Osteoblast (primary cell): ENCODE data around the gene CD93. TPM values are rescaled to one million over a fixed set of nuclear protein-coding genes. Genes with fewer than 3 reads are reported as not detected.

Source experiments
- DNase-seq: peaks from one replicate; pipeline ENCODE4 v3.0.0; 2011; ENCODE audit warnings: low spot score, mixed read lengths; ENCODE audit not compliant: insufficient read length; ENCODE audit errors: missing footprints
- H2AFZ ChIP-seq: 2 replicates; pipeline ENCODE4 v1.6.0; 2011; ENCODE audit warnings: mild to moderate bottlenecking, low read length
- H3K27ac ChIP-seq: 2 replicates; pipeline ENCODE4 v1.5.1; 2011; ENCODE audit warnings: mild to moderate bottlenecking, low read depth, low read length, moderate library complexity
- H3K27me3 ChIP-seq: 2 replicates; pipeline ENCODE4 v1.6.0; 2012; ENCODE audit warnings: mild to moderate bottlenecking, control low read depth, inconsistent platforms, low read length, moderate library complexity; ENCODE audit not compliant: insufficient read depth
- H3K36me3 ChIP-seq: 2 replicates; pipeline ENCODE4 v1.5.1; 2011; ENCODE audit warnings: mild to moderate bottlenecking, low read length, control low read depth, moderate library complexity; ENCODE audit not compliant: insufficient read depth
- H3K4me1 ChIP-seq: 2 replicates; pipeline ENCODE4 v1.5.1; 2011; ENCODE audit warnings: mild to moderate bottlenecking, low read length, control low read depth, moderate library complexity; ENCODE audit not compliant: insufficient read depth
- H3K4me2 ChIP-seq: 2 replicates; pipeline ENCODE4 v1.6.0; 2011; ENCODE audit warnings: mild to moderate bottlenecking, low read length; ENCODE audit not compliant: insufficient read depth
- H3K4me3 ChIP-seq: fragments of 200-600 bp; sonication (generic); 3 replicates; pipeline ENCODE4 v1.5.1; 2012; ENCODE audit warnings: mild to moderate bottlenecking, low read length, inconsistent platforms; ENCODE audit not compliant: insufficient read depth
- H3K79me2 ChIP-seq: 2 replicates; pipeline ENCODE4 v1.6.0; 2012; ENCODE audit warnings: mild to moderate bottlenecking, low read length, control low read depth, inconsistent platforms; ENCODE audit not compliant: insufficient read depth
- H3K9me3 ChIP-seq: 2 replicates; pipeline ENCODE4 v1.5.1; 2011; ENCODE audit warnings: low read depth, low read length, control low read depth
- H4K20me1 ChIP-seq: 2 replicates; pipeline ENCODE4 v1.6.0; 2012; ENCODE audit warnings: mild to moderate bottlenecking, low read length, control low read depth; ENCODE audit not compliant: insufficient read depth
- CTCF ChIP-seq: IDR thresholded peaks from 2 replicates; pipeline ENCODE4 v1.5.1; 2011; ENCODE audit warnings: mild to moderate bottlenecking, low read depth, low read length, moderate library complexity; ENCODE audit errors: extremely low read depth
- total RNA-seq: library from RNA; depleted of rRNA; stranded (reverse); fragments of >200 nt; gene quantifications from 2 replicates; pipeline ENCODE4 v1.2.3, GENCODE V29; 2012

The CD93 gene
- total RNA-seq, 1 donor: not detected

- H3K27me3 ChIP-seq: no peaks in the 10 kb centered on the region
- H3K27ac ChIP-seq: no peak overlapping the region
- no peaks in the 10 kb centered on the region for H3K79me2 ChIP-seq
- H3K9me3 ChIP-seq: no peaks in the 10 kb centered on the region
- H3K4me2 ChIP-seq: no peak overlapping the region
- H3K4me1 ChIP-seq: peaks cover 8% of the 10 kb centered on the region
- H2AFZ ChIP-seq: no peak overlapping the region
- H3K4me3 ChIP-seq: no peak overlapping the region
- no peak for TF ChIP-seq CTCF
- no peaks in the 10 kb centered on the region for H3K36me3 ChIP-seq
- no peak for DNase-seq
- H4K20me1 ChIP-seq: no peaks in the 10 kb centered on the region
Measured at GRCh38 chr20:23066772-23067171, 19.4 kb downstream of the CD93 start.

- no peak overlapping the region for H3K27ac ChIP-seq
- DNase-seq: no peak
- TF ChIP-seq CTCF: no peak
- H3K4me1 ChIP-seq: peaks cover 16% of the 10 kb centered on the region
- H3K36me3 ChIP-seq: no peaks in the 10 kb centered on the region
- H4K20me1 ChIP-seq: no peaks in the 10 kb centered on the region
- H2AFZ ChIP-seq: no peak overlapping the region
- H3K9me3 ChIP-seq: no peaks in the 10 kb centered on the region
- no peaks in the 10 kb centered on the region for H3K27me3 ChIP-seq
- H3K4me2 ChIP-seq: no peak overlapping the region
- H3K4me3 ChIP-seq: no peak overlapping the region
- H3K79me2 ChIP-seq: no peaks in the 10 kb centered on the region
Measured at GRCh38 chr20:23065266-23066201, 20.6 kb downstream of the CD93 start.

GRCh38 chr20:23063581-23063980 is 22.5 kb downstream of the CD93 start:
- no peak for TF ChIP-seq CTCF
- Histone ChIP-seq H3K9me3 (no peaks in the 10 kb centered on the region), H3K4me3 (no peak overlapping the region), H3K36me3 (no peaks in the 10 kb centered on the region), H3K79me2 (no peaks in the 10 kb centered on the region), H4K20me1 (no peaks in the 10 kb centered on the region), H2AFZ (no peak overlapping the region), H3K4me2 (no peak overlapping the region), H3K27ac (no peak overlapping the region), H3K27me3 (no peaks in the 10 kb centered on the region), H3K4me1 (peaks cover 16% of the 10 kb centered on the region)
- DNase-seq: no peak

- H3K79me2 ChIP-seq: no peaks in the 10 kb centered on the region
- H3K27me3 ChIP-seq: no peaks in the 10 kb centered on the region
- no peaks in the 10 kb centered on the region for H3K9me3 ChIP-seq
- H2AFZ ChIP-seq: no peak overlapping the region
- no peak overlapping the region for H3K4me3 ChIP-seq
- no peaks in the 10 kb centered on the region for H3K36me3 ChIP-seq
- TF ChIP-seq CTCF: no peak
- H3K27ac ChIP-seq: no peak overlapping the region
- H3K4me1 ChIP-seq: peaks cover 16% of the 10 kb centered on the region
- H4K20me1 ChIP-seq: no peaks in the 10 kb centered on the region
- H3K4me2 ChIP-seq: no peak overlapping the region
- no peak for DNase-seq
Measured at GRCh38 chr20:23063168-23063567, 23.0 kb downstream of the CD93 start.
